Stimulated activated CD4-positive, alpha-beta T cell treated with anti-CD3 and anti-CD28 coated beads, TNF-alpha, amount 100 ng/mL, for 1 hour (primary cell): Measurements from ENCODE around the gene SPATS2.

Source experiments
- DNase-seq, 3 donors: peaks; one replicate each; pipeline ENCODE4 v3.0.0-alpha.2; 2020; ENCODE audit warnings: low read depth in 3 of 3, low spot score in 1 of 3

Gene SPATS2

GRCh38 chr12:49568442-49569162, 201.3 kb downstream of the SPATS2 start:
- DNase-seq, result no peak
